Bone marrow (tissue), 2 donors: ENCODE data around the gene ZNF330.

Experiments used
- DNase-seq, 2 donors: peaks; one replicate each; lab custom pipeline; 2025; lab: John Stamatoyannopoulos, UW

Gene ZNF330

GRCh38 chr4:141233673-141234072, 13.0 kb downstream of the ZNF330 start:
- DNase-seq: no peak

GRCh38 chr4:141238186-141238585, 17.5 kb downstream of the ZNF330 start:
- no peak for DNase-seq

GRCh38 chr4:141240259-141240658, 19.6 kb downstream of the ZNF330 start:
- no peak for DNase-seq

- DNase-seq: no peak
Observed at GRCh38 chr4:141240671-141241070, 20.0 kb downstream of the ZNF330 start.

- no peak for DNase-seq
Observed at GRCh38 chr4:141241986-141242385, 21.3 kb downstream of the ZNF330 start.

GRCh38 chr4:141244419-141244818, 23.7 kb downstream of the ZNF330 start:
- no peak for DNase-seq

GRCh38 chr4:141246243-141246642, 25.5 kb downstream of the ZNF330 start:
- DNase-seq: no peak

GRCh38 chr4:141246683-141247429, 26.2 kb downstream of the ZNF330 start:
- no peak for DNase-seq

GRCh38 chr4:141247430-141247780, 26.7 kb downstream of the ZNF330 start:
- DNase-seq: no peak

- no peak for DNase-seq
Observed at GRCh38 chr4:141248029-141248428, 27.3 kb downstream of the ZNF330 start.

- no peak for DNase-seq
Observed at GRCh38 chr4:141248486-141248885, 27.8 kb downstream of the ZNF330 start.

- DNase-seq: no peak
Observed at GRCh38 chr4:141254326-141254725, 33.6 kb downstream of the ZNF330 start.

- DNase-seq: no peak
Observed at GRCh38 chr4:141255016-141255415, 34.3 kb downstream of the ZNF330 start.

GRCh38 chr4:141258558-141258957, 37.9 kb downstream of the ZNF330 start:
- no peak for DNase-seq

- DNase-seq: no peak
Observed at GRCh38 chr4:141275834-141276233, 55.1 kb downstream of the ZNF330 start.

GRCh38 chr4:141283152-141283551, 62.5 kb downstream of the ZNF330 start:
- DNase-seq: no peak

- DNase-seq: no peak
Observed at GRCh38 chr4:141283563-141283962, 62.9 kb downstream of the ZNF330 start.
